Fibroblast of skin of right biceps (primary cell): ENCODE data around the gene HLA-G.
"Not testable (repeated sequence)": the region's sequence is repeated elsewhere in the genome, so short reads cannot be mapped to it uniquely, and the experiment has no call there.

Experiments
- DNase-seq: peaks from one replicate; pipeline ENCODE4 v3.0.0-alpha.2; 2013

Gene HLA-G

DNA sequence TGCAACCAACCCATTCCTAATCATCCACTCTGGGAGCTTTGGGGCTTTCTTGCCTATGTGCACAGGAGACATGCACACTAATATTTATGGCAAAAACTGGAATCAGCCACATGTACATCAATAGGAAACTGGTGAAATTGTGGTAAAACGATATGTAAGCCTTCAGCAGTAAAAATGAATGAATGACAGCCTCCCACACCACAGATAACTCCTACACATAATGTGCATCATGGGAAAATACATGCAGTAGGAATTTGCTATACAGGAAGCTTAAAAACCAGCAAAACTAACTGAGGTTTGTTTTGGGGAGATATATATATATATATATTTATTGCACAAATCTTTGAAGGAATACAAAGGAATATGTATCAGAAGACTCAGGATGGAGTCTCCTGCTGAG is 47.6 kb downstream of the HLA-G start:
- no peak for DNase-seq

DNA sequence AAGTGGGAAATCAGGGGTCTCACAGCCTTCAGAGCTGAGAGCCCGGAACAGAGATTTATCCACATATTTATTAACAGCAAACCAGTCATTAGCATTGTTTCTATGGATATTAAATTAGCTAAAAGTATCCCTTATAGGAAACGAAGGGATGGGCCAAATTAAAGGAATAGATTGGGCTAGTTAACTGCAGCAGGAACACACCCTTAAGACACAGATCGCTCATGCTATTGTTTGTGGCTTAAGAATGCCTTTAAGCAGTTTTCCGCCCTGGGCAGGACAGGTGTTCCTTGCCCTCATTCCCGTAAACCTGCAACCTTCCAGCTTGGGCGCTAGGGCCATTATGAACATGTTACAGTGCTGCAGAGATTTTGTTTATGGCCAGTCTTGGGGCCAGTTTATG is 48.1 kb downstream of the HLA-G start:
- DNase-seq, result not testable (repeated sequence)
